ENCODE measurements around the gene PAGE1.

The PAGE1 gene

GRCh38 chrX:49712577-49712976, 16.8 kb upstream of the PAGE1 start:
- in situ Hi-C loops (cut with HindIII; ENCODE audit: low pct_ligation_motif_present, low sequenced_read_pairs) = no loop called here
- no peak overlapping the region for H3K4me3 ChIP-seq (ENCODE audit: low read depth, low read length)
- DNase-seq = no peak
- H3K36me3 ChIP-seq (replicated peaks) = no peaks in the 10 kb centered on the region
- no peaks in the 10 kb centered on the region for H3K27me3 ChIP-seq (replicated peaks)
- H3K27ac ChIP-seq = no peak overlapping the region
- no peak for TF ChIP-seq CTCF (IDR thresholded peaks at IDR 0.05; ENCODE audit: low read depth, low read length, missing control alignments)

- TF ChIP-seq CTCF (IDR thresholded peaks at IDR 0.05; ENCODE audit: low read depth, low read length, missing control alignments) = no peak
- Histone ChIP-seq H3K4me3 (ENCODE audit: low read depth, low read length) (no peak overlapping the region), H3K36me3 (replicated peaks) (no peaks in the 10 kb centered on the region), H3K27ac (no peak overlapping the region), H3K27me3 (replicated peaks) (no peaks in the 10 kb centered on the region)
- no peak for DNase-seq
- in situ Hi-C loops (cut with HindIII; ENCODE audit: low pct_ligation_motif_present, low sequenced_read_pairs) = no loop called here
These were observed 15.0 kb upstream of the PAGE1 start for GRCh38 chrX:49710744-49711319.

- Histone ChIP-seq H3K27me3 (replicated peaks) (no peaks in the 10 kb centered on the region), H3K4me3 (ENCODE audit: low read depth, low read length) (no peak overlapping the region), H3K27ac (no peak overlapping the region), H3K36me3 (replicated peaks) (no peaks in the 10 kb centered on the region)
- no peak for TF ChIP-seq CTCF (IDR thresholded peaks at IDR 0.05; ENCODE audit: low read depth, low read length, missing control alignments)
- DNase-seq = no peak
- in situ Hi-C loops (cut with HindIII; ENCODE audit: low pct_ligation_motif_present, low sequenced_read_pairs) = no loop called here
These were observed 9.1 kb upstream of the PAGE1 start for GRCh38 chrX:49704691-49705404.

- H3K36me3 ChIP-seq (replicated peaks) = no peaks in the 10 kb centered on the region
- no peak for DNase-seq
- no peak overlapping the region for H3K4me3 ChIP-seq (ENCODE audit: low read depth, low read length)
- no peaks in the 10 kb centered on the region for H3K27me3 ChIP-seq (replicated peaks)
- no peak overlapping the region for H3K27ac ChIP-seq
- no peak for TF ChIP-seq CTCF (IDR thresholded peaks at IDR 0.05; ENCODE audit: low read depth, low read length, missing control alignments)
- in situ Hi-C loops (cut with HindIII; ENCODE audit: low pct_ligation_motif_present, low sequenced_read_pairs) = no loop called here
These were observed 6.1 kb upstream of the PAGE1 start for GRCh38 chrX:49701933-49702332.

- DNase-seq = no peak
- no peaks in the 10 kb centered on the region for H3K27me3 ChIP-seq (replicated peaks)
- H3K27ac ChIP-seq = no peak overlapping the region
- in situ Hi-C loops (cut with HindIII; ENCODE audit: low pct_ligation_motif_present, low sequenced_read_pairs) = no loop called here
- no peaks in the 10 kb centered on the region for H3K36me3 ChIP-seq (replicated peaks)
- TF ChIP-seq CTCF (IDR thresholded peaks at IDR 0.05; ENCODE audit: low read depth, low read length, missing control alignments) = no peak
- H3K4me3 ChIP-seq (ENCODE audit: low read depth, low read length) = no peak overlapping the region
These were observed 5.5 kb upstream of the PAGE1 start for GRCh38 chrX:49701323-49701722.

All from brain microvascular endothelial cell (primary cell).